HEK293T (cell line): ENCODE results near the gene MYMX.

ENCODE experiments used
- CTCF ChIA-PET: fragments of 350-600 bp; formaldehyde crosslinking; extraction: SDS; loops from one replicate; lab custom pipeline; 2021; ENCODE audit warnings: antibody characterized with exemption, inconsistent platforms; lab: Yijun Ruan, JAX
- POLR2A ChIA-PET: fragments of 350-600 bp; formaldehyde crosslinking; extraction: SDS; loops from one replicate; lab custom pipeline; 2020; ENCODE audit warnings: antibody characterized with exemption, inconsistent platforms; lab: Yijun Ruan, JAX
- DNase-seq: peaks from one replicate; pipeline ENCODE4 v3.0.0; 2012; ENCODE audit warnings: mixed read lengths; ENCODE audit errors: extremely low spot score
- ARNT ChIP-seq: fragments of 450-650 bp; IDR thresholded peaks from 2 replicates; pipeline ENCODE4 v1.6.1; 2017; ENCODE audit warnings: mild to moderate bottlenecking
- BHLHE40 ChIP-seq: fragments of 450-650 bp; IDR thresholded peaks from 2 replicates; pipeline ENCODE4 v1.6.1; 2016; ENCODE audit warnings: mild to moderate bottlenecking, moderate library complexity, borderline replicate concordance
- CTBP1 ChIP-seq: fragments of 450-650 bp; IDR thresholded peaks from 2 replicates; pipeline ENCODE4 v1.6.1; 2016; ENCODE audit warnings: borderline replicate concordance
- ELF4 ChIP-seq: fragments of 450-650 bp; IDR thresholded peaks from 2 replicates; pipeline ENCODE4 v1.6.1; 2017; ENCODE audit warnings: antibody characterized with exemption
- FOXA1 ChIP-seq: fragments of 450-650 bp; IDR thresholded peaks from 2 replicates; pipeline ENCODE4 v1.6.1; 2016; ENCODE audit warnings: mild to moderate bottlenecking
- FOXK2 ChIP-seq: fragments of 450-650 bp; IDR thresholded peaks from 2 replicates; pipeline ENCODE4 v1.6.1; 2016; ENCODE audit warnings: mild to moderate bottlenecking
- FOXM1 ChIP-seq: fragments of 450-650 bp; IDR thresholded peaks from 2 replicates; pipeline ENCODE4 v1.6.1; 2017; ENCODE audit warnings: mild to moderate bottlenecking, borderline replicate concordance
- HDGF ChIP-seq: fragments of 450-650 bp; IDR thresholded peaks from 2 replicates; pipeline ENCODE4 v1.6.1; 2017; ENCODE audit warnings: antibody characterized with exemption, borderline replicate concordance
- L3MBTL2 ChIP-seq: fragments of 450-650 bp; conservative IDR thresholded peaks from 2 replicates; pipeline ENCODE4 v1.6.1; 2016; ENCODE audit warnings: mild to moderate bottlenecking
- LEF1 ChIP-seq: fragments of 450-650 bp; IDR thresholded peaks from 2 replicates; pipeline ENCODE4 v1.6.1; 2017; ENCODE audit warnings: mild to moderate bottlenecking, borderline replicate concordance
- NFRKB ChIP-seq: fragments of 450-650 bp; IDR thresholded peaks from 2 replicates; pipeline ENCODE4 v1.6.1; 2016; ENCODE audit warnings: mild to moderate bottlenecking, moderate library complexity
- PKNOX1 ChIP-seq: fragments of 450-650 bp; IDR thresholded peaks from 2 replicates; pipeline ENCODE4 v1.6.1; 2016
- SP1 ChIP-seq: fragments of 450-650 bp; IDR thresholded peaks from 2 replicates; pipeline ENCODE4 v1.6.1; 2017
- SUZ12 ChIP-seq: fragments of 450-650 bp; IDR thresholded peaks from 2 replicates; pipeline ENCODE4 v1.6.1; 2016; ENCODE audit warnings: mild to moderate bottlenecking
- TARDBP ChIP-seq: fragments of 450-650 bp; IDR thresholded peaks from 2 replicates; pipeline ENCODE4 v1.6.1; 2016
- ZNF384 ChIP-seq: fragments of 450-650 bp; IDR thresholded peaks from 2 replicates; pipeline ENCODE4 v1.6.1; 2016

The MYMX gene

DNA sequence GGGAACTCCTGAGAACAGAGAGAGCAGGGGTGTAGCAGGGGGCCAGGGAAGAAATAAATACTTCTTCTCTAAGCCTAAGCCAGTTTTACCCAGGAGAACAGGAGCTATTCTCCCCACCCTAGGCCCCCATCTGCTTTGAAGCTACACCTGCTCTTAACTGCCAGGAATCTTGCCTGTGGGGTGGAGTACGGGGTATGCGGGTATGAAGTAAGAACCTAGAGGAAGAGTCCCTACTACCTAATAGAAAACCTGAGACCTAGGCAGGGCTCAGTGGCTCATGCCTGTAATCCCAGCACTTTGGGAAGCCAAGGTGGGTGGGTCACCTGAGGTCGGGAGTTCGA is 8.2 kb downstream of the MYMX start:
- CTCF ChIA-PET, result interaction anchor here (0.6 to 2.6 kb wide), 4 partner anchors 10 to 54 kb away, joined by 3 to 14 read pairs (median 6); no protein-coding TSS in a partner anchor
- DNase-seq, result no peak
- TF ChIP-seq SUZ12, result no peak
- TF ChIP-seq TARDBP, result no peak
- TF ChIP-seq SP1, result no peak
- TF ChIP-seq ZNF384, result no peak
- no peak for TF ChIP-seq CTBP1
- no peak for TF ChIP-seq FOXK2
- TF ChIP-seq LEF1, result no peak
- TF ChIP-seq FOXA1, result no peak
- no peak for TF ChIP-seq FOXM1
- TF ChIP-seq ARNT, result no peak
- POLR2A ChIA-PET, result interaction anchor here (0.7 to 8.0 kb wide), 6 partner anchors 10 to 45 kb away, joined by 3 to 65 read pairs (median 5); partner anchors contain the start of genes HSP90AB1, SLC35B2 and TMEM151B

GRCh38 chr6:44225579-44226325 is 9.0 kb downstream of the MYMX start:
- POLR2A ChIA-PET, result interaction anchor here (1.1 to 8.0 kb wide), 2 partner anchors 9 to 21 kb away, joined by 3 to 65 read pairs; partner anchors contain the start of gene HSP90AB1
- CTCF ChIA-PET, result interaction anchor here (0.9 to 2.6 kb wide), 3 partner anchors 9 to 101 kb away, joined by 3 to 14 read pairs (median 6); no protein-coding TSS in a partner anchor
- TF ChIP-seq FOXK2, result no peak
- TF ChIP-seq ARNT, result no peak
- no peak for TF ChIP-seq ZNF384
- no peak for TF ChIP-seq SUZ12
- no peak for TF ChIP-seq ELF4
- TF ChIP-seq NFRKB, result no peak
- no peak for TF ChIP-seq HDGF
- no peak for TF ChIP-seq LEF1
- TF ChIP-seq L3MBTL2, result no peak
- no peak for TF ChIP-seq FOXM1
- no peak for TF ChIP-seq CTBP1
- no peak for TF ChIP-seq BHLHE40
- TF ChIP-seq SP1, result no peak
- TF ChIP-seq FOXA1, result no peak
- TF ChIP-seq TARDBP, result no peak
- no peak for TF ChIP-seq PKNOX1
- no peak for DNase-seq

DNA sequence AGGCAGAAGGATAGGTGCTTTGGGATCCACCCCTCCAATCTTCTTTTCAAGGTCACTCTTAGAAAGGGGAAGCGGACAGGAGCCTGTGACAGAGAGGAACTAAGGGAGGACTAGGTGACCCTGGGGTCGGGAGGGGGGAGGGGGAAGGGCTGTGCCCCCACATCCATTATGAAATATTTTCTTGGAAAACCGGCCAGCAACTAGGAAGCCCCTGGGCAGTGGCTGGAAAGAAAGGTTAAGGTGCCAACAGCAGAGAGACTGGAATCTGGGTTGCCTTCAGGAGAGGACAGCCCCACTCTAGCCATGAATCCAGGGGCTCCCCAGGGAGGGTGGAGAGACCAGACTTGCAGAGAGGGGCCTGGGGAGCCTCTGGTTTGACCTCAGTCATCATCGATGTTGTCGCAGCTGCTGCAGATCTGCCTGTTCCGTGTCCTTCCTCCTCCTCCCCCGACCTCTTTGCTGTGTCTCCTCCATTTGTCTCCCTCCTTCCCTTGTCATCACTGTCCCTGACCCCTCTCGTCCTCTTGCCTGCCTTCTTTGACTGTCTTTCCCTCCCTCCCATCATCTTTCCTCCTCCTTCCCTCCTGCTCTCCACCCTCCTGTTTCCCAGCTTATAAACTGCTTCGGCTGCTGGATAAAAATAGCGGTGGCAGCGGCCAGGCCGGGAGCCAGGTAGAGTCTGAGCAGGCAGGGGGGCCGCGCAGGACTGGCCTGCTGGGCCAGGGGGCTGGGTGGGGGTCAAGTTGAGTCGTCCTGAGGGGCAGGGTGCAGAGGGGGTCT is 9.8 kb downstream of the MYMX start:
- no peak for DNase-seq
- CTCF ChIA-PET, result interaction anchor here (1.2 to 1.8 kb wide), 2 partner anchors 9 to 30 kb away, joined by 3 to 6 read pairs; partner anchors contain the start of gene SLC35B2
- TF ChIP-seq BHLHE40 (no peak), NFRKB (no peak), CTBP1 (no peak), HDGF (no peak), FOXM1 (no peak), FOXK2 (no peak), SUZ12 (no peak), LEF1 (no peak), L3MBTL2 (no peak), ZNF384 (no peak), TARDBP (no peak), PKNOX1 (no peak)
- POLR2A ChIA-PET, result interaction anchor here (1.6 to 8.0 kb wide), 2 partner anchors 11 to 20 kb away, joined by 4 to 65 read pairs; partner anchors contain the start of gene HSP90AB1

DNA sequence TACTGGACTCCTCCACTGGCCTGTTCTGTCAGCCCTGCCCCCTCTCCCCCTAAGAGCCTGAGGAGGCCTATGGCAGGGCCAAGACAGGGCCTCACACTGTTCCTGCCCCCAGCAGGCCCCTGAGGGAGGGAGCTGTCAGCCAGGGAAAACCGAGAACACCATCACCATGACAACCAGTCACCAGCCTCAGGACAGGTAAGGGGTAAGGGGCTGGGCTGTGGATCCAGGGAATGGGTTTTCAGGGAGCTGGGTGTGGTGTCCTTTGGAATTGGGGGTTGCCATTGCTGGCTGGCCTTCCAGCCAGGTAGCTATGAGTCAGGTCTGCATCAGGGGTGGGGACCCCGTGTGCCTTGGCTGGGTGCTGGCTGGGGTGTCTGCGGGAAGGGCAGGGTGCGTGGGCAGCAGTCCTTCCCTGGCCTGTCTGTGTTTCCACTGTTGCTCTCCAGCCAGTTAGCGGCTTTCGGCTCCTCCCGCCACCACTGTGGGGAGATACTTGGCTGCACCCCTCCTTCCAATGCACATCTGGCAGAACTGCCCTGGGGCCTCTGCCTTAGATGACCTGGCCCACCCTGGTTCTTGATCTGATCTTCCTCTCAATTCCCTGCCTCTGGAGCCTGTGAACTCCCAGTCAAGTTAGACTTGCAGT is 10.5 kb downstream of the MYMX start:
- DNase-seq, result no peak
- ChIA-PET POLR2A (interaction anchor here (1.6 to 8.0 kb wide), 2 partner anchors 10 to 19 kb away, joined by 4 to 65 read pairs; partner anchors contain the start of gene HSP90AB1), CTCF (interaction anchor here (1.2 to 1.8 kb wide), 2 partner anchors 9 to 30 kb away, joined by 3 to 6 read pairs; partner anchors contain the start of gene SLC35B2)
- TF ChIP-seq FOXK2, result no peak
- no peak for TF ChIP-seq SUZ12
- TF ChIP-seq FOXM1, result no peak
- no peak for TF ChIP-seq ZNF384
- TF ChIP-seq TARDBP, result no peak
- no peak for TF ChIP-seq LEF1
- no peak for TF ChIP-seq ELF4
- TF ChIP-seq FOXA1, result no peak
- no peak for TF ChIP-seq ARNT
- no peak for TF ChIP-seq BHLHE40
- no peak for TF ChIP-seq NFRKB
- no peak for TF ChIP-seq L3MBTL2
- TF ChIP-seq SP1, result no peak
- no peak for TF ChIP-seq CTBP1
- TF ChIP-seq PKNOX1, result no peak
- no peak for TF ChIP-seq HDGF

DNA sequence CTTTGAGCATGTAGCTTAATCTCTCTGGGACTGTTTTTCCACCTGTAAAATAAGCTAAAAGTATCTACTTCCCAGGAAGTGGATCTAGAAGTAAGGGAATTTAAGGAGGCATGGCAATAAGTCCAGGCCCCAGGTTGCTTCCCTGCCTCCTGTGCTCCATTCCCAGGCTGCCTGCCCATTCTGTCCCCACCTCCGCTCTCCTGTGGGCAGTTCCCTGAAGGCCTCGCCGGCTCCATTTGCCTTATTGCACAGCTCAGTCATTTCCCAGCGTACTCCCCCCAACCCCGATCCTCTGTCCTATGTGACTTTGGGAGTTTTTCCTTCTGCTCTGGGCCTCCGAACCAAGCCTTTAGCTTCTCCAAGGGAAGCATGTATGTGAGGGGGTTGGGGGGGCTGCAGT is 11.3 kb downstream of the MYMX start:
- ChIA-PET POLR2A (interaction anchor here (1.6 to 8.0 kb wide), 2 partner anchors 9 to 18 kb away, joined by 4 to 65 read pairs; partner anchors contain the start of gene HSP90AB1), CTCF (no interaction called here)

More for the DNA sequence above, 11.3 kb downstream of the MYMX start:
- DNase-seq, result no peak
- no peak for TF ChIP-seq L3MBTL2
- TF ChIP-seq SUZ12, result no peak
- no peak for TF ChIP-seq NFRKB
- no peak for TF ChIP-seq BHLHE40
- TF ChIP-seq SP1, result no peak
- no peak for TF ChIP-seq ARNT
- TF ChIP-seq CTBP1, result no peak
- TF ChIP-seq FOXM1, result no peak
- TF ChIP-seq TARDBP, result no peak
- TF ChIP-seq FOXK2, result no peak
- no peak for TF ChIP-seq ELF4
- no peak for TF ChIP-seq LEF1
- TF ChIP-seq HDGF, result no peak
- TF ChIP-seq ZNF384, result no peak
- TF ChIP-seq PKNOX1, result no peak
- TF ChIP-seq FOXA1, result no peak
